ENCODE data around the gene BTBD2.

Gene BTBD2

GRCh38 chr19:1981253-1981652 lies 34.3 kb downstream of the BTBD2 start:
- no peaks in the 10 kb centered on the region; the same call in 1 of the 2 replicates for H3K4me1 ChIP-seq (ENCODE audit: control insufficient read depth, insufficient read depth, low read length)
- no CpG with 5 or more reads among the region's 20 CpGs for WGBS (ENCODE audit: insufficient coverage, insufficient read length)
- no peaks in the 10 kb centered on the region for H3K27me3 ChIP-seq (ENCODE audit: control insufficient read depth, insufficient read depth, low read length)
- no peaks in the 10 kb centered on the region for H3K9me3 ChIP-seq (ENCODE audit: control insufficient read depth, insufficient read depth, low read length)
- peaks cover 41% of the 10 kb centered on the region for H3K36me3 ChIP-seq (ENCODE audit: control insufficient read depth, insufficient read depth, low read length)
- H3K4me3 ChIP-seq (ENCODE audit: low read length), result no peak overlapping the region
- no peak for DNase-seq (ENCODE audit: low read depth, low spot score)
- no peak overlapping the region for H3K27ac ChIP-seq (ENCODE audit: low read length)

DNA sequence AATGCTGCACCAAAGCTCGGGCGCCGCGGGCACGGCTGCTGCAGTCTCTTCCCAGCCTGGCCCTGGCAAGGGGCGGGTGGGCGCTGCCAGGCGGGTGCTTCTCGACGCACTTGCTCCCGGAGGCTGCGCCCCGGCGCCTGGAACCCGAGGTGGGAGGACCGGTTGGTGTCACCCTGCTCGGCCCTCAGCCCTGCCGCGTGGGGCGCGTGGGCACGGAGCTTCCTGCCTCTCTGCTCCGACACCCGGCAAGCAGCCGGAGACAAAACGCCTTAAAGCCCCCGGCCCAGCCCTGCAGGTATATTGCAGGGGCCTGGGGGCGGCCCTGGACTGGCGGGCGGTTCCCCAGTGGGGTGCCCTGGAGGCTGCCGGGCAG lies 34.7 kb downstream of the BTBD2 start:
- H3K4me1 ChIP-seq (ENCODE audit: control insufficient read depth, insufficient read depth, low read length), result no peaks in the 10 kb centered on the region; the same call in 1 of the 2 replicates
- peaks cover 38% of the 10 kb centered on the region for H3K36me3 ChIP-seq (ENCODE audit: control insufficient read depth, insufficient read depth, low read length)
- no peaks in the 10 kb centered on the region for H3K27me3 ChIP-seq (ENCODE audit: control insufficient read depth, insufficient read depth, low read length)
- no CpG with 5 or more reads among the region's 31 CpGs for WGBS (ENCODE audit: insufficient coverage, insufficient read length)
- H3K27ac ChIP-seq (ENCODE audit: low read length), result no peak overlapping the region
- DNase-seq (ENCODE audit: low read depth, low spot score), result no peak
- H3K4me3 ChIP-seq (ENCODE audit: low read length), result no peak overlapping the region; the same call in 1 of the 2 replicates
- no peaks in the 10 kb centered on the region for H3K9me3 ChIP-seq (ENCODE audit: control insufficient read depth, insufficient read depth, low read length)

GRCh38 chr19:1980091-1980808 lies 35.3 kb downstream of the BTBD2 start:
- no peaks in the 10 kb centered on the region for H3K9me3 ChIP-seq (ENCODE audit: control insufficient read depth, insufficient read depth, low read length)
- whole genome bisulfite sequencing (ENCODE audit: insufficient coverage, insufficient read length), result no CpG with 5 or more reads among the region's 35 CpGs
- peaks cover 34% of the 10 kb centered on the region for H3K36me3 ChIP-seq (ENCODE audit: control insufficient read depth, insufficient read depth, low read length)
- H3K27me3 ChIP-seq (ENCODE audit: control insufficient read depth, insufficient read depth, low read length), result no peaks in the 10 kb centered on the region
- H3K27ac ChIP-seq (ENCODE audit: low read length), result no peak overlapping the region
- no peak for DNase-seq (ENCODE audit: low read depth, low spot score)
- no peaks in the 10 kb centered on the region; the same call in 1 of the 2 replicates for H3K4me1 ChIP-seq (ENCODE audit: control insufficient read depth, insufficient read depth, low read length)
- H3K4me3 ChIP-seq (ENCODE audit: low read length), result no peak overlapping the region; the same call in 1 of the 2 replicates

GRCh38 chr19:1979642-1980041 lies 35.9 kb downstream of the BTBD2 start:
- no peak for DNase-seq (ENCODE audit: low read depth, low spot score)
- Histone ChIP-seq H3K4me3 (ENCODE audit: low read length) (no peak overlapping the region), H3K36me3 (ENCODE audit: control insufficient read depth, insufficient read depth, low read length) (peaks cover 33% of the 10 kb centered on the region), H3K4me1 (ENCODE audit: control insufficient read depth, insufficient read depth, low read length) (no peaks in the 10 kb centered on the region; the same call in 1 of the 2 replicates), H3K27ac (ENCODE audit: low read length) (no peak overlapping the region), H3K9me3 (ENCODE audit: control insufficient read depth, insufficient read depth, low read length) (no peaks in the 10 kb centered on the region), H3K27me3 (ENCODE audit: control insufficient read depth, insufficient read depth, low read length) (no peaks in the 10 kb centered on the region)
- no CpG with 5 or more reads among the region's 28 CpGs for WGBS (ENCODE audit: insufficient coverage, insufficient read length)

GRCh38 chr19:1979017-1979416 lies 36.5 kb downstream of the BTBD2 start:
- Histone ChIP-seq H3K9me3 (ENCODE audit: control insufficient read depth, insufficient read depth, low read length) (no peaks in the 10 kb centered on the region), H3K4me3 (ENCODE audit: low read length) (no peak overlapping the region), H3K4me1 (ENCODE audit: control insufficient read depth, insufficient read depth, low read length) (no peaks in the 10 kb centered on the region; the same call in 1 of the 2 replicates), H3K27ac (ENCODE audit: low read length) (no peak overlapping the region), H3K36me3 (ENCODE audit: control insufficient read depth, insufficient read depth, low read length) (peaks cover 36% of the 10 kb centered on the region), H3K27me3 (ENCODE audit: control insufficient read depth, insufficient read depth, low read length) (no peaks in the 10 kb centered on the region)
- DNase-seq (ENCODE audit: low read depth, low spot score), result no peak
- WGBS (ENCODE audit: insufficient coverage, insufficient read length), result no CpG with 5 or more reads among the region's 43 CpGs

DNA sequence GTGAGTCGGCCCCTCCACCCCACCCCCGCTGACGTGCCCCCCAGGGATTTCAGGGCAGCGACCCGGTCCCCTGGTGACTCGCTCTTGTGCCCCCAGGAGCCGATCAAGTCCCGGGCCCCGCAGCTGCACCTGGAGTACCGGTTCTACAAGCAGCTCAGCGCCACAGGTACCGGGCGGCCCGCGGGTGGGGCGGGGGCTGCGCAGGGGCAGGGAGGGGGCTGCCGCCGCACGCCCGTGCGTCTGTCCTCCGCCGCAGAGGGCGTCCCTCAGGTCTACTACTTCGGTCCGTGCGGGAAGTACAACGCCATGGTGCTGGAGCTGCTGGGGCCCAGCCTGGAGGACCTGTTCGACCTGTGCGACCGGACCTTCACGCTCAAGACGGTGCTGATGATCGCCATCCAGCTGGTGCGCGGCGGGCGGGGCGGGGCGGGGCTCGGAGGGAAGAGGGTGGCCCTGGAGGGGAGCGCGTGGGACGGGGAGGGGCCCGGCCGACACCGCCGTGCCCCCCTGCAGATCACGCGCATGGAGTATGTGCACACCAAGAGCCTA lies 37.1 kb downstream of the BTBD2 start:
- Histone ChIP-seq H3K27me3 (ENCODE audit: control insufficient read depth, insufficient read depth, low read length) (no peaks in the 10 kb centered on the region), H3K9me3 (ENCODE audit: control insufficient read depth, insufficient read depth, low read length) (no peaks in the 10 kb centered on the region), H3K27ac (ENCODE audit: low read length) (no peak overlapping the region), H3K4me3 (ENCODE audit: low read length) (no peak overlapping the region), H3K4me1 (ENCODE audit: control insufficient read depth, insufficient read depth, low read length) (no peaks in the 10 kb centered on the region; the same call in 1 of the 2 replicates), H3K36me3 (ENCODE audit: control insufficient read depth, insufficient read depth, low read length) (peaks cover 36% of the 10 kb centered on the region)
- WGBS (ENCODE audit: insufficient coverage, insufficient read length), result no CpG with 5 or more reads among the region's 51 CpGs
- DNase-seq (ENCODE audit: low read depth, low spot score), result no peak

- no peak for DNase-seq (ENCODE audit: low read depth, low spot score)
- WGBS (ENCODE audit: insufficient coverage, insufficient read length), result no CpG with 5 or more reads among the region's 15 CpGs
- no peak overlapping the region for H3K4me3 ChIP-seq (ENCODE audit: low read length)
- H3K27me3 ChIP-seq (ENCODE audit: control insufficient read depth, insufficient read depth, low read length), result no peaks in the 10 kb centered on the region
- H3K9me3 ChIP-seq (ENCODE audit: control insufficient read depth, insufficient read depth, low read length), result no peaks in the 10 kb centered on the region
- no peaks in the 10 kb centered on the region; the same call in 1 of the 2 replicates for H3K4me1 ChIP-seq (ENCODE audit: control insufficient read depth, insufficient read depth, low read length)
- H3K36me3 ChIP-seq (ENCODE audit: control insufficient read depth, insufficient read depth, low read length), result peaks cover 36% of the 10 kb centered on the region
- no peak overlapping the region for H3K27ac ChIP-seq (ENCODE audit: low read length)
These were observed 38.4 kb downstream of the BTBD2 start for GRCh38 chr19:1977120-1977519.

DNA sequence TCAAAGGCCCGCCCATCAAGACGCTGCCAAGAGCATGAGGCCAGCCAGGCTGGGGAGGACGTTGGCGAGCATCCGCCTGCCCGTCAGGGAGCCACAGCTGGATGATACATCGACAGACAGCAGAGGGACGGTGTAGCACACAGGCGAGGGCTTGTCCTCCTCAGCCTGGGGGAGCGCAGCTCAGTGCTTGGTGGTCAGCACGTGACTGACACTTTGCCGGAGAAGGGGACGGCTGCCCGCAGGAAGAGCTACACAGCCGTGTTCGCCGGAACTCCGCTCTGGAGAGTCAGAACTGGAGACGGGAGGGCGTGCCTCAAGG lies 40.4 kb downstream of the BTBD2 start:
- no CpG with 5 or more reads among the region's 20 CpGs for WGBS (ENCODE audit: insufficient coverage, insufficient read length)
- Histone ChIP-seq H3K27me3 (ENCODE audit: control insufficient read depth, insufficient read depth, low read length) (no peaks in the 10 kb centered on the region), H3K4me3 (ENCODE audit: low read length) (no peak overlapping the region), H3K27ac (ENCODE audit: low read length) (no peak overlapping the region), H3K4me1 (ENCODE audit: control insufficient read depth, insufficient read depth, low read length) (no peaks in the 10 kb centered on the region), H3K9me3 (ENCODE audit: control insufficient read depth, insufficient read depth, low read length) (no peaks in the 10 kb centered on the region), H3K36me3 (ENCODE audit: control insufficient read depth, insufficient read depth, low read length) (peaks cover 25% of the 10 kb centered on the region)
- DNase-seq (ENCODE audit: low read depth, low spot score), result no peak

GRCh38 chr19:1974381-1975161 lies 40.9 kb downstream of the BTBD2 start:
- Histone ChIP-seq H3K4me1 (ENCODE audit: control insufficient read depth, insufficient read depth, low read length) (no peaks in the 10 kb centered on the region), H3K36me3 (ENCODE audit: control insufficient read depth, insufficient read depth, low read length) (peaks cover 23% of the 10 kb centered on the region; the same call in 1 of the 2 replicates), H3K4me3 (ENCODE audit: low read length) (no peak overlapping the region), H3K27me3 (ENCODE audit: control insufficient read depth, insufficient read depth, low read length) (no peaks in the 10 kb centered on the region), H3K27ac (ENCODE audit: low read length) (no peak overlapping the region), H3K9me3 (ENCODE audit: control insufficient read depth, insufficient read depth, low read length) (no peaks in the 10 kb centered on the region)
- DNase-seq (ENCODE audit: low read depth, low spot score), result no peak
- WGBS (ENCODE audit: insufficient coverage, insufficient read length), result no CpG with 5 or more reads among the region's 28 CpGs

DNA sequence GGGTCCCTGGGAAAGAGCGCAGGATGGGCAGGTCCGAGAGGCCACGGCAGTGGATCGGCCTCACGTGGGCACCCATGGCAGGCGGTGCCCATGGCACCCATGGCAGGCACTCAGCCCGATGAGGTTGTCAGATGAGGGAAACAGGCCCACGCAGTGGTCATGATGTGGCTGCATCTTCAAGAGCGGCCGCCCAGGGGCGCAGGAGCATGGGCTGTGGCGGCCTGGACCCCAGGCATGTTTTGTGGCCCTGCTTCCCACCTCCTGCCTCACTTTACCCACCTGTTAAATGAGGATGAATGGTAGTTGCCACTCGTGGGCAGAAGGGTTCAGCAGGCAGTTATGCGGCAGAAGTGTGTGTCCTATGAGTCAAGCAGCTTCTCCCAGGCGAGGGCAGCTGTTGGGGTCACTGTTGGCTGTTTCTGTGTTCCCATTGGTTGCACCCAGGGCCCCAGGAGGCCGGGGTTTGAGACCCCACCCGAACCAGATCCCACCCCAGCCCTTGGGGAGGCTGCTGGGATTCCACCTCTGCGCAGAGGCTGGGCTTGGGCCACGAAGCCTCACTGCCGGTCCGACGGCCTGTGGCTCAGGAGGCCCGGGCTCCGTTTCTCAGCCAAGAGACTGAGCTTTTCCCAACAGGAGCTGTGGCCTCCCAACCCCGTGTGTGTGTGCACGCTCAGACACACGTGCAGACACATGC lies 44.6 kb downstream of the BTBD2 start:
- no peaks in the 10 kb centered on the region for H3K4me1 ChIP-seq (ENCODE audit: control insufficient read depth, insufficient read depth, low read length)
- no peaks in the 10 kb centered on the region for H3K27me3 ChIP-seq (ENCODE audit: control insufficient read depth, insufficient read depth, low read length)
- DNase-seq (ENCODE audit: low read depth, low spot score), result no peak
- peaks cover 17% of the 10 kb centered on the region; the same call in 1 of the 2 replicates for H3K36me3 ChIP-seq (ENCODE audit: control insufficient read depth, insufficient read depth, low read length)
- no CpG with 5 or more reads among the region's 27 CpGs for WGBS (ENCODE audit: insufficient coverage, insufficient read length)
- no peak overlapping the region for H3K4me3 ChIP-seq (ENCODE audit: low read length)
- no peaks in the 10 kb centered on the region for H3K9me3 ChIP-seq (ENCODE audit: control insufficient read depth, insufficient read depth, low read length)
- H3K27ac ChIP-seq (ENCODE audit: low read length), result no peak overlapping the region

Measured in iPS DF 6.9 (cell line).